GOT3 (cell line): ENCODE results near the gene TIMM8B.
"Not testable (repeated sequence)": the region's sequence is repeated elsewhere in the genome, so short reads cannot be mapped to it uniquely, and the experiment has no call there.

ENCODE experiments used
- DNase-seq: peaks from one replicate; lab custom pipeline; 2025; ENCODE audit warnings: mixed read lengths; lab: John Stamatoyannopoulos, UW

Gene TIMM8B

DNA sequence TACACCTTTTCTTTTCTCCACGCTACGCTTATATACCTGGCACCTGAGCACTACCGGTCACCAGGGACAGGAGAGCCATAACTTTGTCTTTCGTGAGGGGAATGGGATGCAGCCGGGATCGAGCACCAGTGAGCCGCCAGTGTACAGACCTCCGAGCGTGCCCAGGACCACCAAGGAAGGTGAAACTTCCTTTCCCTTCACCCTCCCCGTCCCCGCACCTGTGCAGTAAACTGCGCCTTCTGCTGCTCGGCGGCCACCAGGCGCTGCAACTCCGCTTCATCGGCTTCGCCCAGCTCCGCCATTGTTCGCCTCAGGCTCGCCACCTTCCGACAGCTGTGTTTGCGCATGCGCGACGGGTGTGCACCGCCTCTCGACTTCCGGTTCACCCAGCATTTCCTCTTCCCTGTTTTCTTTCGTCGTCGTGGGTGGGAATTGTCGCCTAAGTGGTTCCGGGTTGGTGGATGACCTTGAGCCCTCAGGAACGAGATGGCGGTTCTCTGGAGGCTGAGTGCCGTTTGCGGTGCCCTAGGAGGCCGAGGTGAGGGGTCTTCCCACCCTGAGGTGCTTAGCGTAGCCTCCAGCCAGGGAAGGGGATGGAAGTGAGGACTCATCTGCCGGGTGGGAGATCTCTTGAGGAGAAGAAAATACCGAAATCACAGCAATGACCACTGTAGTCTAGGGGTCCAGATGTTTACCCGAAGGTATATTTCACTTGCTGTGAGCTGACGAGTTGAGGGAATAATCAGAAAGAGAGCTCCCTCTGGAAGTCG is at the start of gene TIMM8B, which contains the start of gene SDHD:
TIMM8B (minus strand) TSS at position 335 of the 770 bp plus-strand sequence; CDS start at position 302, 33 bp downstream.
SDHD (plus strand) TSS at position 452 of the 770 bp plus-strand sequence; CDS start at position 487, 35 bp downstream.
- peak; percentile 75 for DNase-seq

DNA sequence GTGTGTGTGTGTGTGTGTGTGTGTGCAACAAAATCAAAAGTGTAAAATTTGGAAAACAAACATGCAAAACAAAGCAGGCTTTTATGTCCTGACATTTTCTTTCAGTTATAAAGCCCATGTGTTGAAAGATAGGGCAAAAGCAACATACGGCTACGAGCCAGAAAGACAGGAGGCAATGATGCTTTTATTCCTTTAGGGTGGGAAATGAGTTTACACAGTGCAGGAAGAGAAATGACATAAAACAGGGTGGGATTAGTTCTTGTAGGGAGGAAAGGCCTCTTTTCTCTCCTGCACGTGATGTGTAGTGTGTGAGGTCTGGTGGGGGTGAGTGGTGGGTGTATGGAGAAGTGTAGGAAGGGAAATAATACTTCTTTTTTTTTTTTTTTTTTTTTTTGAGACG is 47.9 kb upstream of the TIMM8B start:
- DNase-seq: no peak

GRCh38 chr11:112132737-112133136 is 46.2 kb upstream of the TIMM8B start:
- DNase-seq: no peak

DNA sequence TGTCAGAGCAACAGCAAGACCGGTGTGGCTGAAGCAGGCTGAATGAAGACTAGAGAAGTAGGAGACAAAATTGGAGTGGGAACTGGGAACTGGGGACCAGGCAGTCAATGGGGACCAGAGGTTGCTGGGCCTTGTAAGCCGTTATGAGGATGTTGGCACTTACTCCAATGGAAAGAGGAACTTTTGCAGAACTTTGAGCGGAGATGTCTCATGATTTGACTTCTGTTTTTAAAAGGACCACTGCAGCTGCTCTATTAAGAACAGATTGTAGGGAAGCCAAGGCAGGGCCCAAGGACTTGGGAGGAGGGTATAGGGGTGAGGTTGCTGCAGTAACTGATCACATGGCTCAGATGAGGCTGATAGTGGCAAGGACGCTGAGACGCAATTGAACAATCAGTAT is 43.1 kb upstream of the TIMM8B start:
- DNase-seq: no peak

- no peak for DNase-seq
Observed at GRCh38 chr11:112128483-112129121, 42.0 kb upstream of the TIMM8B start.

DNA sequence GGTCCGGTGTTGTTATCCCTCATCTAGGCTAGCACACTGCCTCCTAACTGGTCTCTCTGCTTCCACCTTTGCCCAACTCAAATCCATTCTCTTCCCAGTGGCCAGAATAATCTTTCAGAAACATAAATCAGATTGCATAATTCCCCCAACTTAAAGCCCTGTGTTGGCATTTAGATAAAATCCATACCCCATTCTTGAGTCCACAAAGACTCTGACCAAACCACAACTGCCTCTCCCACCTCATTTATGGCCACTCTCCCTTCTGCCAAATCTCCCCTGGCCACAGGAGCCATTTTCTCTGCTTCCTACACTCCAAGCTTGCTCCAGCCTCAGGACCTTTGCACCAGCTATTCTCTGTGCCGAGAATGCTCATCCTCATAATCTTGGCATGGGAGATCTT is 40.5 kb upstream of the TIMM8B start:
- no peak for DNase-seq

DNA sequence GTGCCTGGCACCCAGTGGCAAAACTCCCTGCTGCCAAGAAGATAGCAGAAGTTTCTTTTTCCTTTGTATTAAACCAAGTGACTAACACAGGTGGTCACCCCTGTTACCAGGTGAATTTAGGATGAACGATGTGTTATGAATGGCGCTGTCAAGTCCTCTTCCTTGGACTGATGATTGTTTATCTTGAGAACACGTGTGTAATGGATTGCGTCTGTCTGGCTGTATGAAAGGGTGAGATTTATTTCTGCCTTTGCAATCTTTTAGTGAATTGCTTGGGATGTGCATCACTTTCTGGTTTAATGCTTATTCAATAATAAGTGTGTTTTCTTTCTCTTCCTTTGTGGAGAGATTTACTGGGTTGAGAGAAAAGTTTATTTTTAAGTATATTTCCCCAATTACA is 36.6 kb upstream of the TIMM8B start:
- no peak for DNase-seq

DNA sequence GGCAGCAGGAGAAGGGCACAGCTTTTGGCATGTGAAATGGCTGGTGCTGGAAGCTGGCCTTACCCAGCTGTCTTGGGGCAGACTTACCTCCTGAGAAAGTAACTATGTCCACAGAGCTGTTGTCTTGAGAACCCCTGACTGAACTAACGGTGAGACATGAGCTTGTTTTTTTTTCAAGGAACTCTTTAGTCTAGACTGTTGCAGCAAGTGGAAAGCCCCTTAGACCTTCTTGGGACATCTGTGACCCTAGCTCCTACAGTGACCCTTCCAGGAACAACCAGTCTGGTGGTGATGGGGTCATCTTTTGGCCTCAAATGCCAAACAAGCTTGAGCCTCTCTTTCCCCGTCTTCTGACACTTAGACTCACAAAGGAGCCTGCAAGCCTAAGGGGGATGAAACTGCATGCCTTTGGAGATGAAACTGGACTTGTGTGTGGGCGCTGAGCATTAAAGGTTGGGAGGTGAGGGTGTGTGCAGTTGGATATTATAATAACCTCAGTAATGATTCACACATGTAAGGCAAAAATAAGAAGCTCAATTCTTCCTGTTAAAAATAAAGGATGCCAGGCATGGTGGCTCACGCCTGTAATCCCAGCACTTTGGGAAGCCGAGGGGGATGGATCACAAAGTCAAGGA is 35.5 kb upstream of the TIMM8B start:
- no peak for DNase-seq

GRCh38 chr11:112118176-112118575 is 31.6 kb upstream of the TIMM8B start:
- DNase-seq: no peak

GRCh38 chr11:112115386-112115785 is 28.8 kb upstream of the TIMM8B start:
- no peak for DNase-seq

- no peak for DNase-seq
Observed at GRCh38 chr11:112114460-112114859, 27.9 kb upstream of the TIMM8B start.

GRCh38 chr11:112113539-112114457 is 27.2 kb upstream of the TIMM8B start:
- no peak for DNase-seq

DNA sequence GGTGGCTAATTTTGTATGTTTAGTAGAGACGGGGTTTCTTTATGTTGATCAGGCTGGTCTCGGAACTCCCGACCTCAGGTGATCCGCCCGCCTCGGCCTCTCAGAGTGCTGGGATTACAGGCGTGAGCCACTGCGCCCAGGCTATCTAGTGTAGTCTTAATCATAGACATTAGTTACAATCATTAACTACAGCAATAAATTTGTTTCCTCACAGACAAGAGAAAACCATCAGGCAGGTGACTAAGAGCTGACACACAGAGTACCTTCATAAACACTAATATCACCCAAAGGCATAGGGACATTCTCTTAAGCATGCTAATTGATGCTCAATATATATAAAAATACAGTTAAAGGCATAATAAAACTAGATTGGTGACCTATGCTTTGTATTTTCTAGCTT is 19.5 kb upstream of the TIMM8B start:
- DNase-seq: no peak

- no peak for DNase-seq
Observed at GRCh38 chr11:112103446-112103845, 16.9 kb upstream of the TIMM8B start.

GRCh38 chr11:112100462-112100861 is 13.9 kb upstream of the TIMM8B start:
- DNase-seq: no peak

DNA sequence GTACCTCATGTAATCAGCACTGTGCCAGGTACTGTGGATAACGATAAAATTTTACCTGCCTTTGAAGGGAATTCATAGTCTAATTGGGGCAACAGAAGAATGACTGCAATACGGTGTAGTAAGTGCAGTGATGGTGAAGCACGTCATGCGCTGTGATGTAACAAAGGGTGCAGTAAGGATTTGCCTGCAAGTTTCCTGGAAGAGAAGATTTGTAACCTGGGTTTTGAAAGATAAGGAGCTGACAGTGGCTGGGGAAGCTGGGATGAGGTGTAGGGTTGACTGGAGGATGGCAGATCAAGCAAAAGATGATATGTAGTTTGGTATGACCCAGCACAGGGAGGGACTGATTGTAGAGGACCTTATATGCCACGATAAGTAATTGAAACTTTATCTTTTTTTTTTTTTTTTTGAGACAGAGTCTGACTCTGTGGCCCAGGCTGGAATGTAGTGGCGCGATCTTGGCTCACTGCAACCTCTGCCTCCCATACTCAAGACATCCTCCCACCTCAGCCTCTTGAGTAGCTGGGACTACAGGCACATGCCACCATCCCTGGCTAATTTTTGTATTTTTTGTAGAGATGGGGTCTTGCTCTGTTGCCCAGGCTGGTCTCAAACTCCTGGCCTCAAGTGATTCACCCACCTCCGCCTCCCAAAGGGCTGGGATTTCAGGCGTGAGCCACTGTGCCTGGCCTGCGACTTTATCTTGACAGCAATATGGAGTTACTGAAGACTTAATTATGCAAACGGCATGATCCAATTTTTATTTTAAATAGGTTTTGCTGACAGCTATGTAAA is 11.4 kb upstream of the TIMM8B start:
- no peak for DNase-seq

DNA sequence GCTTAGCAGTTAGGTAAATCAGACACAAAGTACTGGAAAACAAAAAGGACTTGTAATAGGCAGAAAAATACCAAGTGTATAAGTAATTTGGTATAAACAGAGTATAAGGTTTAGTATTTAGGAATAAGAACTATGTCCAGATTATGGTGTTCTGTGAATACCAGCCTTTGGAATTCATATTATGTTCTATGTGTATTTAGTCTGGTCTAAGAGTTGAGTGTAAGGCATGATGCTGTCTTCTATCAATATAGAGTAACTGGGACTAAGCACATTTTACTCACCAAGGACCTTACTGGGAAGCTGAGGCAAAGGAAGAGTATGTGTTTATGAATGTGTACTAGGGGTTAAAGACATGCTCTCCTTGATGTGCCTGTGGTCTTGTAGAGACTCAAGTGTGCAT is 9.6 kb upstream of the TIMM8B start:
- no peak for DNase-seq

GRCh38 chr11:112095302-112095701 is 8.7 kb upstream of the TIMM8B start:
- not testable (repeated sequence) for DNase-seq

DNA sequence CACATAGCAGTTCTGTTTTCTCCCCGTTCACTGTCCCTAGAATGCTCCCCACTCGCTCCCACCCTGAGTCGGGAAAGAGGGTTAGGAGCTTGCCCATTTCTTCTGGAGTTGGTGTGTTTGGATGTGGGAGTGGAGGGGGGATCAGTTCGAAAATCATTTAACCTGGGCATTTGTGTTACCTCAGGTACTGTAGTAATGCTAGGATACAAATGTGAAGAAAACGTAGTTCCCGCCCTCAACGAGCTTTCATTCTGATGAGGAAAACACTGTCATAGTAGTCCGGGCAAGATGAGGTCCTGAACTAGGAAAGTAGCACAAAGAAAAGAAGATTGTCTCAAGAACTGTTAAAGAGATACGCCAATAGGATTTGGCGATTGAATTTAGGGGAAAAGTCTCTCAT is 656 bp upstream of the TIMM8B start:
- no peak for DNase-seq

DNA sequence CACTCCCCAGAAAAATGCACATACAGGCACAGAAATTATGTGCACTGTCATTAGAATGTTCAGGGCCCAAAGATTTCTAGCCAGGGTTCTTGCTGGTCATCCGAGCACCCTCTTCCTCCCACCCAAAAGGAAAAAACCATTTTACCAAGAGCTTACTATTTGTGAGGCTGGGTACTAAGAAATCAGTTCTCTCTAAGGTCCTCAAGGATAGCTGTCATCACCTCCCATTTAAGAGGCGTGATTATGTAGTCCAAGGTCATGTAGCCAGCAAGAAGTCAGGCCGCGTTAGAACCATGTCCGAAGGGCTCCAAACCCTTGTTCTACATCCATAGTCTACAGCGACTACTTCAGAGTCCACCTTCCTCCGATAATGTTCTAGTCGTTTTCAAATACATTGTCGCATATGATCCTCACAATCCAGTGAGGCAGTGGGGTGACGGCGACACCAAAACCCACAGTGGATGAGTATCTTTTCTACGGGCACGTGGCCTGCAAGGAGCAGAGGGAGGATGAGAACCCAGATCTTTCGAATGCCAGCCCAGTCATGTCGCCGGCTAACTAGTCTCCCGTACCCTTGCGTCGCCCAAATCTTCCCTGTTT is 634 bp downstream of the TIMM8B start:
- DNase-seq: no peak

GRCh38 chr11:112082729-112083128 is 3.8 kb downstream of the TIMM8B start:
- no peak for DNase-seq
